Neuronal stem cell (in vitro differentiated cells): ENCODE results near the gene CKMT2.
"Not testable (repeated sequence)": the region's sequence is repeated elsewhere in the genome, so short reads cannot be mapped to it uniquely, and the experiment has no call there.

Source experiments
- DNase-seq: peaks from one replicate; pipeline ENCODE4 v3.0.0-alpha.2; 2013; ENCODE audit warnings: low spot score
- H2AFZ ChIP-seq: one replicate; pipeline ENCODE4 v1.6.1; 2013; ENCODE audit warnings: mild to moderate bottlenecking, low read length, inconsistent platforms
- H2AK5ac ChIP-seq: 2 replicates; pipeline ENCODE4 v1.6.1; 2013; ENCODE audit warnings: low read depth, mild to moderate bottlenecking, inconsistent platforms, low read length, moderate library complexity, mixed read lengths
- H2BK120ac ChIP-seq: 2 replicates; pipeline ENCODE4 v1.6.1; 2013; ENCODE audit warnings: low read depth, mild to moderate bottlenecking, inconsistent platforms, low read length, moderate library complexity, mixed read lengths
- H2BK12ac ChIP-seq: one replicate; pipeline ENCODE4 v1.6.1; 2013; ENCODE audit warnings: low read length, inconsistent platforms
- H2BK15ac ChIP-seq: 2 replicates; pipeline ENCODE4 v1.6.1; 2013; ENCODE audit warnings: mild to moderate bottlenecking, low read length, inconsistent platforms, mixed read lengths
- H2BK5ac ChIP-seq: one replicate; pipeline ENCODE4 v1.6.1; 2013; ENCODE audit warnings: inconsistent platforms, mild to moderate bottlenecking, low read length, moderate library complexity
- H3K14ac ChIP-seq: one replicate; pipeline ENCODE4 v1.6.1; 2013; ENCODE audit warnings: low read length, inconsistent platforms
- H3K18ac ChIP-seq: 2 replicates; pipeline ENCODE4 v1.6.1; 2013; ENCODE audit warnings: low read length, inconsistent platforms
- H3K23ac ChIP-seq: 2 replicates; pipeline ENCODE4 v1.6.1; 2013; ENCODE audit warnings: low read depth, mild to moderate bottlenecking, mixed read lengths, low read length, inconsistent platforms; ENCODE audit not compliant: poor library complexity
- H3K27ac ChIP-seq: replicated peaks from 3 replicates; pipeline ENCODE4 v1.5.1; 2013; ENCODE audit warnings: low read length, inconsistent platforms
- H3K27me3 ChIP-seq, 3 experiments: 2 replicates each; pipeline ENCODE4 v1.6.1; 2013; ENCODE audit warnings: low read length in 3 of 3, mild to moderate bottlenecking in 2 of 3, inconsistent platforms in 1 of 3, low read depth in 1 of 3, mixed read lengths in 1 of 3, moderate library complexity in 1 of 3; ENCODE audit not compliant: control insufficient read depth in 3 of 3, insufficient read depth in 3 of 3
- H3K36me3 ChIP-seq, 2 donors: replicated peaks in 1 of 2; 2 replicates each; pipeline ENCODE4 v1.6.1; 2013; ENCODE audit warnings: low read length in 2 of 2; ENCODE audit not compliant: control insufficient read depth in 2 of 2, insufficient read depth in 2 of 2
- H3K4ac ChIP-seq: 2 replicates; pipeline ENCODE4 v1.6.1; 2013; ENCODE audit warnings: inconsistent platforms, mild to moderate bottlenecking, low read length, moderate library complexity
- H3K4me1 ChIP-seq, 2 donors: 1 replicate in 1 of 2; 2 replicates in 1 of 2; pipeline ENCODE4 v1.6.1; 2013; ENCODE audit warnings: low read length in 2 of 2, low read depth in 1 of 2; ENCODE audit not compliant: control insufficient read depth in 2 of 2, insufficient read depth in 1 of 2
- H3K4me2 ChIP-seq: one replicate; pipeline ENCODE4 v1.6.1; 2013; ENCODE audit warnings: mild to moderate bottlenecking, low read length, inconsistent platforms; ENCODE audit not compliant: insufficient read depth, poor library complexity, severe bottlenecking
- H3K4me3 ChIP-seq, 2 donors: 2 replicates each; pipeline ENCODE4 v1.5.1; 2013; ENCODE audit warnings: low read length in 2 of 2, mild to moderate bottlenecking in 2 of 2, inconsistent platforms in 1 of 2, moderate library complexity in 1 of 2
- H3K79me1 ChIP-seq: one replicate; pipeline ENCODE4 v1.6.1; 2013; ENCODE audit warnings: low read depth, mild to moderate bottlenecking, inconsistent platforms, low read length, moderate library complexity
- H3K9ac ChIP-seq: one replicate; pipeline ENCODE4 v1.6.1; 2013; ENCODE audit warnings: mild to moderate bottlenecking, low read depth, low read length, inconsistent platforms; ENCODE audit not compliant: poor library complexity
- H3K9me3 ChIP-seq, 2 donors: replicated peaks in 1 of 2; 2 replicates each; pipeline versions ENCODE3 to v1.6.1; 2013; ENCODE audit warnings: low read length in 2 of 2, mild to moderate bottlenecking in 2 of 2, inconsistent platforms in 1 of 2, low read depth in 1 of 2, mixed read lengths in 1 of 2, moderate library complexity in 1 of 2; ENCODE audit not compliant: control insufficient read depth in 2 of 2, insufficient read depth in 1 of 2
- H4K8ac ChIP-seq: one replicate; pipeline ENCODE4 v1.6.1; 2013; ENCODE audit warnings: low read depth, mild to moderate bottlenecking, inconsistent platforms, low read length, moderate library complexity
- H4K91ac ChIP-seq: one replicate; pipeline ENCODE4 v1.6.1; 2013; ENCODE audit warnings: low read length, low read depth, mild to moderate bottlenecking, inconsistent platforms; ENCODE audit not compliant: poor library complexity
- WGBS, 2 donors: extraction: QIAGEN DNeasy Blood & Tissue Kit; methylation state at CpG; one replicate each; pipeline ENCODE4 v1.1.7; 2013; ENCODE audit warnings: missing lambda C conversion rate in 2 of 2, mixed read lengths in 1 of 2; ENCODE audit not compliant: insufficient read length in 2 of 2, insufficient replicate concordance in 1 of 2; ENCODE audit errors: extremely low coverage in 2 of 2; 5-methylcytosine and 5-hydroxymethylcytosine counted together

The CKMT2 gene

DNA sequence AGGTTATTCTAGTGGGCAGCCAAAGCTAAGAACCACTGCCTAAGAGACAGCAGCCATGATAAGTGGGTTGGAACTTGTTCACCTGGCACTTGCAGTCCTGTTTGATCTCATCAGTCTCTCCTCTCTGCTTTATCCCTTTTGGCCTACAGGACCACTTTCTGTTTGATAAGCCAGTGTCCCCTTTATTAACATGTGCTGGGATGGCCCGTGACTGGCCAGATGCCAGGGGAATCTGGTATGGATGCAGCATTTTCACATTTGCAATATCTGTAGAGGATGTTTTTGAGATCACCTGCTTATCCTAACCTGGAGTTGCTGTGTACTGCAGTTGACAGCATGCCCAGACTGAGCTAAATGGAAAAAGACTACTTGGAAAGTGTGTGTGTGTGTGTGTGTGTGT is 23.6 kb downstream of the CKMT2 start:
- H3K27ac ChIP-seq, result no peak overlapping the region
- H2BK120ac ChIP-seq, result no peak overlapping the region
- H3K27me3 ChIP-seq, result no peaks in the 10 kb centered on the region
- no peak overlapping the region for H3K4me3 ChIP-seq
- no peak overlapping the region for H2BK12ac ChIP-seq
- H3K18ac ChIP-seq, result no peak overlapping the region
- no peak overlapping the region for H3K4ac ChIP-seq
- no peak overlapping the region for H3K23ac ChIP-seq
- H2AFZ ChIP-seq, result no peak overlapping the region
- H2BK5ac ChIP-seq, result no peak overlapping the region
- no peak overlapping the region for H3K4me2 ChIP-seq
- WGBS, 2 donors, result no CpG with 5 or more reads among the region's 1 CpG
- H2BK15ac ChIP-seq, result no peak overlapping the region
- H3K9me3 ChIP-seq, result peaks cover 0 to 3% of the 10 kb centered on the region in 2 donors
- no peak for DNase-seq
- H4K91ac ChIP-seq, result no peak overlapping the region
- H4K8ac ChIP-seq, result no peak overlapping the region
- no peak overlapping the region for H2AK5ac ChIP-seq
- H3K79me1 ChIP-seq, result peaks cover 5% of the 10 kb centered on the region
- H3K36me3 ChIP-seq, result peaks cover 0 to 4% of the 10 kb centered on the region in 2 donors
- peaks cover 0 to 4% of the 10 kb centered on the region in 2 donors for H3K4me1 ChIP-seq
- H3K9ac ChIP-seq, result no peak overlapping the region
- no peak overlapping the region for H3K14ac ChIP-seq

DNA sequence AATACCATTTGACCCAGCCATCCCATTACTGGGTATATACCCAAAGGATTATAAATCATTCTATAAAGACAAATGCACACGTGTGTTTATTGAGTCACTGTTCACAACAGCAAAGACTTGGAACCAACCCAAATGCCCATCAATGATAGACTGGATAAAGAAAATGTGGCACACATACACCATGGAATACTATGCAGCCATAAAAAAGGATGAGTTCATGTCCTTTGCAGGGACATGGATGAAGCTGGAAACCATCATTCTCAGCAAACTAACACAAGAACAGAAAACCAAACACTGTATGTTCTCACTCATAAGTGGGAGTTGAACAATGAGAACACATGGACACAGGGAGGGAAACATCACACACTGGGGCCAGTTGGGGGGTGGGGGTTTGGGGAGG is 29.7 kb downstream of the CKMT2 start:
- H3K27me3 ChIP-seq, H2BK15ac ChIP-seq, DNase-seq, H3K4ac ChIP-seq, H3K14ac ChIP-seq, H3K9me3 ChIP-seq, H3K27ac ChIP-seq, H3K4me1 ChIP-seq, H2BK5ac ChIP-seq, H4K91ac ChIP-seq, H3K4me3 ChIP-seq, H2AFZ ChIP-seq, H4K8ac ChIP-seq, H2AK5ac ChIP-seq, H2BK12ac ChIP-seq, H3K4me2 ChIP-seq, H3K23ac ChIP-seq, H3K36me3 ChIP-seq, H3K9ac ChIP-seq, H2BK120ac ChIP-seq, H3K79me1 ChIP-seq, H3K18ac ChIP-seq: not testable (repeated sequence)
- WGBS, 2 donors, result no CpG with 5 or more reads among the region's 1 CpG

DNA sequence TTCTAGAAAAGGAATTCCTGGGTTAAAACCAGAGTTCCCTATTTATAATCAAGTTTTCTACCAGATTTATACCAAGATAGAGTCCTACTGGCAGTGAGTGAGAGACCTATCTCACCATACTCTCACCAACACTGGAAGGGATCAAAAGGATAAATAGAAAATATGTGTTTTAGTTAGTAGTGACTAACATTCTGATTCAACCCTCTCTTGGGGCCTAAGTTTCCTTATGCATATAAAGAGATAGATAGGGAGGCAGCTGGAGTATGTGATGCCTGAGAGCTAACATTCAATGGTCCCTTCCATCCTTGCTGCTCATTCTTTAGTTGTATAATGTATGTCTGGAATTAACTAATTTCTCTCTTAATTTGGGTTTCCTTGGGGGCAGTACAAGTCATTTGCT is 32.0 kb downstream of the CKMT2 start:
- Histone ChIP-seq H3K4ac (no peak overlapping the region), H2BK5ac (no peak overlapping the region), H3K79me1 (no peaks in the 10 kb centered on the region), H2BK120ac (no peak overlapping the region), H2BK12ac (no peak overlapping the region), H4K8ac (no peak overlapping the region), H3K9me3 (no peaks in the 10 kb centered on the region), H3K4me1 (peaks cover 0 to 1% of the 10 kb centered on the region in 2 donors), H3K14ac (no peak overlapping the region), H3K36me3 (no peaks in the 10 kb centered on the region), H3K27ac (no peak overlapping the region), H3K27me3 (no peaks in the 10 kb centered on the region), H3K4me2 (no peak overlapping the region), H3K23ac (no peak overlapping the region), H3K4me3 (no peak overlapping the region), H2BK15ac (no peak overlapping the region), H4K91ac (no peak overlapping the region), H3K9ac (no peak overlapping the region), H3K18ac (no peak overlapping the region), H2AFZ (no peak overlapping the region), H2AK5ac (no peak overlapping the region)
- no peak for DNase-seq

DNA sequence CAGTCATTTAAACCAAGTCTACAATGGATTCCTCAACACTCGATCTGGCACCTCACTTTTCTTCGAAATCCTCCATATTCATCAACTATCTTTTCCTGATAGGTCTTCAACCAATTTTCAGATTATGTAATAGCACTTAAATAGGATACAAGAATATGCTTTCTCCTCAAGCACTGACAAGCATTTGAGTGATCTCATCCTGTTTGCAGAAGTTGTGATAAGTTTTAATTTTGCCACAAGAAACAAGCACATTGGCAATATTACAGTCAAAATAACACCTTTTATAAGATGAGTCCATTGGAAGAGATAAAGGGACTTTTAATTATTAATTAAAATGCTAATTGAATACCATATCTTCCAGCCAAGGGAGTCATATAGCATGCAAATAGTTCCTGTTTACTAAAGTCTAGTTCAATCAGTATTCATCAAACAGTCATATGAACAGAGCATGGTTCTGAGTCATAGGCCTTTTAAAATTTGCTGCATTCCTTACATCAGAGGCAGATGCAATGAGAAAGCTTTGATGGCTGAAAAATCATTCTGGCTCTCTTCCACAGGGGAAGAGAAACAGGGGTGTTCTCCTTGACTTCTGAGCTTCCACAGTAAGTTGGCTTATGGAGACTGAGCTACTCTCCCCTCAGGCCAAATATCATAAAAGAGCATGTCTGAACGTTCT is 35.5 kb downstream of the CKMT2 start:
- peaks cover 5% of the 10 kb centered on the region for H3K79me1 ChIP-seq
- H4K8ac ChIP-seq, result no peak overlapping the region
- H3K4ac ChIP-seq, result no peak overlapping the region
- H3K27me3 ChIP-seq, result no peaks in the 10 kb centered on the region
- no peak overlapping the region for H3K27ac ChIP-seq
- H3K14ac ChIP-seq, result no peak overlapping the region
- no peak overlapping the region for H3K23ac ChIP-seq
- no peak overlapping the region for H2AFZ ChIP-seq
- H3K18ac ChIP-seq, result no peak overlapping the region
- H3K4me2 ChIP-seq, result no peak overlapping the region
- no peak overlapping the region for H2BK15ac ChIP-seq
- H2BK5ac ChIP-seq, result no peak overlapping the region
- H3K9ac ChIP-seq, result no peak overlapping the region
- H2BK120ac ChIP-seq, result no peak overlapping the region
- peaks cover 0 to 4% of the 10 kb centered on the region in 2 donors for H3K4me1 ChIP-seq
- no peaks in the 10 kb centered on the region for H3K36me3 ChIP-seq
- no peak overlapping the region for H2BK12ac ChIP-seq
- H4K91ac ChIP-seq, result no peak overlapping the region
- 80% methylated on average over 1 of the region's 3 CpGs; no CpG with 5 or more reads in 1 of the 2 donors for WGBS, 2 donors
- DNase-seq, result no peak
- H3K4me3 ChIP-seq, result no peak overlapping the region
- H2AK5ac ChIP-seq, result no peak overlapping the region
- H3K9me3 ChIP-seq, result peaks cover 0 to 11% of the 10 kb centered on the region in 2 donors
